Measurements from ENCODE around the gene TMEM181.
"Not testable (repeated sequence)": the region's sequence is repeated elsewhere in the genome, so short reads cannot be mapped to it uniquely, and the experiment has no call there.

The TMEM181 gene

DNA sequence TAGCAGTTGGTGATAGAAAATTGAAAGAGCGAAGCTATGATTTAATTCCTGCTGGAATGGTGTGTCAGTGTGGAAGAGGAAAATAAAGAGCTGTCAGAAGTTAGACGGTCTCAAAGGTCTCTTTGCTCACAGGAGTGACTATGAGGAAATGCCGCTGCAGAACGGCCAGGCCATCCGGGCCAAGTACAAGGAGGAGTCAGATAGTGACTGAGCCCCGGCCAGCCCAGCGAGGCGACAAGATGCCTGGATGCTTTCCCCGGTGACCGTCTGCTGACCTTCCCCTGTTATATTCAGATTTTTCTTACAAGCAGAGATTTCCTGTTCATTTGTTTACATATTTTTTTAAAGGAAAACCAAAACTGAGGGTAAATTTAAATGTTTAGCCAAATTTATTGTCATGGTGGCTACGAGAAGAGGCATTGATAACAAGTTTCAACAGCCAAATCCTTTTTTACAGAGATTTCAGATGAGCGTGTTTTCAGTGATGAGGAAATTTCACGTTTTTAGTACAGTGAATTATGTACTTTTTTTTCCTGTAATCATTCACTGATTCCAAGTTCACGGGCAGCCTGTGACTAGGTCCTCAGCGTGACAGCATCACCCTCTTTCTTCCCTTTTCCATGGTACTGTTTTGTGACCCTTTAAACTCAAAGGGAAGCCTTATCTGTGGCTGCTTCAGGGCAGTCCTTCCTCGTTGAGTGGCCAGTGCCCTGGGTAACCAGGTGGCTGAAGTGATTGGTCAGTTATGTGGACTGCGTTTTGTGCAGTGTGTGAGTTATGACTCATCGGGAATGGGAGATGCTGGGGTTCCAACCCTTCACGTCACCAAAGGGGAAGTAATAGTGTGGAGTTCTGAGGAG, 72.0 kb downstream of the TMEM181 start:
- Histone ChIP-seq H3K4me3 (no peak overlapping the region), H3K4me2 (no peak overlapping the region), H3K9ac (no peak overlapping the region), H3K27ac (no peak overlapping the region), H3K4me1 (no peaks in the 10 kb centered on the region), H4K20me1 (peaks cover 40% of the 10 kb centered on the region), H3K9me3 (no peaks in the 10 kb centered on the region), H3K27me3 (no peaks in the 10 kb centered on the region), H3K36me3 (peaks cover 90% of the 10 kb centered on the region)
- TF ChIP-seq Cebpa-rat (IDR thresholded peaks at IDR 0.05) = no peak

DNA sequence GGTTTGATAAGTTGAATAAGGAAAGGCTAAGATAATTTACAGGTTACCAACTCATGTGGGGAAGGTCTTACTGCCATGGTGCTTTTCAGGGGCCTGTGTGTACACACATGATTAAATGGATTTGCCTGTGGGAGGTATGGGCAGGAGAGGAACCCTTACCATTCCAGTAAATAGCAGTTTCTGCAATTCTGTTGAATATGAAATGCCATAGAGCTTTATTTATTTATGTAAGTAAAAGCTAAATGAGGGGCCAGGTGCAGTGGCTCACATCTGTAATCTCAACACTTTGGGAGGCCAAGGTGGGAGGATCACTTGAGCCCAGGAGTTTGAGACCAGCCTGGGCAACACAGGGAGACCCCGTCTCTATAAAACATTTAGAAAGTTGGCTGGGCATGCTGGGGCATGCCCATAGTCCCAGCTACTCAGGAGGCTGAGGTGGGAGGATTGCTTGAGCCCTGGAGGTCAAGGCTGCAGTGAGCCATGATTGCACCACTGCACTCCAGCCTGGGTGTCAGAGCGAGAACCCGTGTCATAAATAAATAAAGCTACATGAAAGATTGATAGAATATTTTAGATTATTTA, 72.7 kb downstream of the TMEM181 start:
- H3K4me2 ChIP-seq, H3K9ac ChIP-seq, H3K27ac ChIP-seq, H3K4me3 ChIP-seq, H3K27me3 ChIP-seq, H3K4me1 ChIP-seq, H3K9me3 ChIP-seq: not testable (repeated sequence)
- Histone ChIP-seq H4K20me1 (peaks cover 42% of the 10 kb centered on the region), H3K36me3 (peaks cover 90% of the 10 kb centered on the region)

DNA sequence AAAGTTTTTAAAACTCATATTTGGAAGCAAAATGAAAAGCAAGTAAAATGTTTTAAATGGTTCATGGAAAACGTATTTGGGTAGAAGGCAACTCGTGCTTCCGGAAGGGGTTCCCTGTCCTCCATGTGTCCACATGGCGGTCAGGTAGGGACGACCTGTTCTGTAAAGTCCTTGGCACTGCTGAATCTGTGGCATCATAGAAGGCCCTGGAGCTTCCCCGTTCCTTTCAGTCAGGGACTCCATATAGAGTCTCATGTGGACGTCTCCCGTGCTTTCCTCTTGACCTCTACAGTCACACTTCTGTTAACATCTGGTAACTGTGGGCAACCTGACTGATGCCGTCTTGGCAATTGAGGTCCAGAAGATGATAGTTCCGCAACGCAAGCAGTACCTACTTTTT, 73.2 kb downstream of the TMEM181 start:
- Histone ChIP-seq H3K9ac (no peak overlapping the region), H3K9me3 (no peaks in the 10 kb centered on the region), H3K27ac (no peak overlapping the region), H3K4me2 (no peak overlapping the region), H3K36me3 (peaks cover 87% of the 10 kb centered on the region), H3K4me1 (no peaks in the 10 kb centered on the region), H3K4me3 (no peak overlapping the region), H4K20me1 (peaks cover 40% of the 10 kb centered on the region), H3K27me3 (no peaks in the 10 kb centered on the region)
- TF ChIP-seq Cebpa-rat (IDR thresholded peaks at IDR 0.05) = no peak

DNA sequence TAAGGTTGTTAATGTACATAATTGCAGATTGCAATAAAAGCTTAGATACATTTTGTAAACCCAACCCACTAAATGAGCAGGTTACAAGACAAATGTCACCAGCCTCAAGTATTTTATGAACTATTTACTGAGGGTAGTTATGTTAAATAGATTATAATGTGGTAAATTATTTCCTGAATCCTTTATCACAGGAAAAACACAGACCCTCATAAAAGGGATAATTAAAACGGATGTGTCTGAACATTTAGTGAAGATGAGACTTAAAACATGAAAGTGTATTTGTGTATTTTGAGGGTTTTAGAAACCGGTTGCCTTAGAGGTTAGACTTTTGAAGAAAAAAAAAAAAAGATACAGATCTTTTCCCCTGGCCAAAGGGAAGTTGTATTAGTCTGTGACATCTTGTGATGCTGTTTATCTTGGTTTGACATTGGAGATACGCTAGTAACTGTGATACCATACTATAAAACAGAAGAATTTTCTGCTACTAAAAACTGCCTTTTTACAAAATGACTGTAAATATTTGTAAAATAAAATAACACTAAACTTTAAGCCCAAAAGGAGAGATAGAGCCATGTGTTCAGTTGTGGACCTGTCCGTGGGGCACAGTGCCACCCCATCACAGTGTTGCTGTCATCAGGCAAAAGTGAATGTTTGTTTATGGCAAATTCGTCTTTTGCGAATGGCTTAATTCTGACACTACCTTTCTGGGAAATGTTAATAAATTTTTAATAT, 75.0 kb downstream of the TMEM181 start:
- Histone ChIP-seq H3K36me3 (peaks cover 87% of the 10 kb centered on the region), H3K4me1 (no peaks in the 10 kb centered on the region), H3K27ac (no peak overlapping the region), H3K9ac (no peak overlapping the region), H3K27me3 (no peaks in the 10 kb centered on the region), H3K4me2 (no peak overlapping the region), H4K20me1 (peaks cover 40% of the 10 kb centered on the region), H3K4me3 (no peak overlapping the region), H3K9me3 (no peaks in the 10 kb centered on the region)
- TF ChIP-seq Cebpa-rat (IDR thresholded peaks at IDR 0.05) = no peak

DNA sequence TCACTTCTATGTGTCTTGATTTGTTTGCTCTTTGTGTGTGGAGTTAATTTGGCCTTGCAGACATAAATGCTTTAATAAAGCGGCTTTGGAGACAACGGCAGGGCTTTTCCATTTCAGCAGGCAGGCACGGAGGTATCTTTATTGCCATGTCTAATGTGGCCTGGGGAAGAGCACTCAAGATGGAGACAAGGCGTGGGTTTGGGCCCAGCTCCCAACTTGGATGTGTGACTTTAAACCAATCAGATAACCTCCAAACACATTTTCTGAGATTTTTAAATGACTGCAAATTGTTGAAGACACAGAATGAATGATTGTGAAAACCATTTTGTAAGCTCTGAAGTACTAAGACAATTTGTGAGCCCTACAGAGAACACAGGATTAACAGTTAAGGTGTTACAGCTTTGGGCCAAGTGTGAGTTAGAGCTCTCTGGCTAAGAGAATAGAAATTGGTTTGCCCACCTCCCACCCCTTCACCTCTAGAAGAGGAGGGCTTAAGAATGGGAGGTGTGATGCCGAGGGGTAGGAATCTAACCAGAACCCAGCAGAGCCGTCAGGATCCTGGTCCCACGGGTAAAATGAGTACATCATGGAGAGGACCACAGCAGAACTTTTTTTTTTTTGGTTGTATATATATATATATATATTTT, 75.7 kb downstream of the TMEM181 start:
- peaks cover 44% of the 10 kb centered on the region for H4K20me1 ChIP-seq
- no peaks in the 10 kb centered on the region for H3K4me1 ChIP-seq
- TF ChIP-seq Cebpa-rat (IDR thresholded peaks at IDR 0.05) = no peak
- H3K4me3 ChIP-seq = no peak overlapping the region
- no peaks in the 10 kb centered on the region for H3K9me3 ChIP-seq
- H3K9ac ChIP-seq = no peak overlapping the region
- no peaks in the 10 kb centered on the region for H3K27me3 ChIP-seq
- H3K36me3 ChIP-seq = peaks cover 87% of the 10 kb centered on the region
- no peak overlapping the region for H3K4me2 ChIP-seq
- no peak overlapping the region for H3K27ac ChIP-seq

DNA sequence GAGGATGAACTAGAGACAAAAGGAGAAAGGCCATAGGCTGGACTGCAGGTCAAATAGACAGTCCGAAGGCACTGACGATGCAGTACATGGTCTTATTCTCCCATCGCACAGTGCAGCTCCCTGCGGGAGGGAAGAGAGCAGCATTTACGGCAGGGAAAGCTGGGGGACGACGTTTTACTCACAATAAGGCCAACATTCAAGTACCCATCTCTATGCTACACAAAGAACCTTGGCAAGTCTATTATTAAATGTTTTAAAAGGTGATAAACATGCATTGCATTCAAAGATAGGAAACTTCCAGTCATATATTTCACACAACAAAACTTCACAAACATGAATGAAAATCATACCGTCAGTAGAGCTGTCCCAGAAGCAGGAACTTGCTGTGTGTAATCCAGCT, 76.9 kb downstream of the TMEM181 start:
- Histone ChIP-seq H3K36me3 (peaks cover 77% of the 10 kb centered on the region), H3K9me3 (no peaks in the 10 kb centered on the region), H3K27ac (no peak overlapping the region), H3K4me3 (no peak overlapping the region), H3K27me3 (no peaks in the 10 kb centered on the region), H3K9ac (no peak overlapping the region), H3K4me1 (no peaks in the 10 kb centered on the region), H4K20me1 (peaks cover 52% of the 10 kb centered on the region), H3K4me2 (no peak overlapping the region)
- no peak for TF ChIP-seq Cebpa-rat (IDR thresholded peaks at IDR 0.05)

DNA sequence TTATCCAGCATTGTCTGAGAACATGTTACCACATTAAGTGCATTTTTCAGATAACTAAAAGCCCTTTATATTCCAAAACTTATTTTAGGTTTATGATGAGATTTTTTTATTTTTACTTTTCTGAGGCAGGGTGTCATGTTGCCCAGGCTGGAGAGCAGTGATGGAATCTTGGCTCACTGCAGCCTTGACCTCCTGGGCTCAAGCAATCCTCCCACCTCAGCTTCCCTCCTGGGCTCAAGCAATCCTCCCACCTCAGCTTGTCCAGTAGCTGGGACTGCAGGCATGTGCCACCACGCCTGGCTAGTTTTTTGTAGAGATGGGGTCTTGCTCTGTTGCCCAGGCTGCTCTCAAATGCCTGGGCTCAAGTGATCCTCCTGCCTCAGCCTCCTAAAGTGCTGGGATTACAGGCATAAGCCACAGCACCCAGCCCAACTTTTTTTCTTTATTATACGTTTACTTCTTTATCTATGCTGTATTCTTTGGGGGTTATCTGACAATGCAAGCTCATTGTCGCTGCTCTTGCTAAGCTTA, 78.5 kb downstream of the TMEM181 start:
- Histone ChIP-seq H3K9ac (no peak overlapping the region), H3K4me3 (no peak overlapping the region)
- no peak for TF ChIP-seq Cebpa-rat (IDR thresholded peaks at IDR 0.05)

DNA sequence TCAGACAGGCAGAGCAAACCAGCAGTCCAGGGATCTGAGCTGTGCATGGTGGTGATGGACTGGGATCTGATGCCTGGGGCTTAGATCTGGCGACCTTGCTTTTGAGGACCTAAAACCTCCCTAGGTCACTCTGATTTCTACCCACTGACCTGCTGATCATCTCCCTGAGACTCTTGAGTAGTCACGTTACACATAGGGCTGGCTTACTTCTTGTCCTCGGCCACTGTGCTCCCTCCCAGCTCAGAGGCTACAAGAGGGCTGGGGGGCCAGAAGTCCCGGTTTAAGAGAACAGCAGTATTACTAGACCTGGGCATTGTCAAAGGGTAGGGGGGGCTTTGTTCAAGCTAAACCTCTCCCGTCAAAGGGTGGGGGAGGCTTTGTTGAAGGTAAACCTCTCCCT, 79.2 kb downstream of the TMEM181 start:
- Histone ChIP-seq H3K27me3 (no peaks in the 10 kb centered on the region), H3K36me3 (peaks cover 65% of the 10 kb centered on the region), H3K4me2 (no peak overlapping the region), H4K20me1 (peaks cover 73% of the 10 kb centered on the region), H3K9ac (no peak overlapping the region), H3K9me3 (no peaks in the 10 kb centered on the region), H3K27ac (no peak overlapping the region), H3K4me3 (no peak overlapping the region), H3K4me1 (peaks cover 14% of the 10 kb centered on the region)
- TF ChIP-seq Cebpa-rat (IDR thresholded peaks at IDR 0.05) = no peak

More for the DNA sequence above, 78.5 kb downstream of the TMEM181 start:
- Histone ChIP-seq H3K9me3 (no peaks in the 10 kb centered on the region), H3K27me3 (no peaks in the 10 kb centered on the region), H3K4me2 (no peak overlapping the region), H3K4me1 (peaks cover 10% of the 10 kb centered on the region), H3K27ac (no peak overlapping the region), H4K20me1 (peaks cover 68% of the 10 kb centered on the region), H3K36me3 (peaks cover 65% of the 10 kb centered on the region)

DNA sequence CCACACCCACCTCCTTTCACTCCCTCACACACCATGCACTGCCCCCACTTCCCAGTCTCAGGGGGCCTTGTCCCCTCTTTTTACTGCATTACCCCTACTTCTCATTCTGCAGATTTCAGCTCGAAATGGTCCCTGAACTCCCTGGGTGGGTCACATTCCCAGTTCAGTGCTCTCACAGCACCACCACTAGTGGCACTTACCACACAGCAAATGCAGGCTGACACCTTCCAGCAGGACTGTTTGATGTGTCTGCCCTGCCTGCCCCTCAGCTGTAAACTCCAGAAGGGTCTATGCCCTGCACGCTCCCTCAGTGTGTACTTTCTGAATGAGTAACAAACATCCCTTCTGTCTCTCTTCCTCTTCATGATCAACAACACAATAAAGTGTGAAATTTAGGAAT, 80.6 kb downstream of the TMEM181 start:
- Histone ChIP-seq H3K9me3 (no peaks in the 10 kb centered on the region), H3K4me3 (no peak overlapping the region), H3K4me2 (no peak overlapping the region), H4K20me1 (peaks cover 73% of the 10 kb centered on the region), H3K4me1 (peaks cover 22% of the 10 kb centered on the region), H3K36me3 (peaks cover 52% of the 10 kb centered on the region), H3K9ac (no peak overlapping the region), H3K27me3 (0 out of 2 replicates have a peak, but pooled peaks cover under 1% of the 10 kb centered on the region), H3K27ac (no peak overlapping the region)
- TF ChIP-seq Cebpa-rat (IDR thresholded peaks at IDR 0.05) = no peak

Measured in BLaER1 (cell line).